Measurements from ENCODE around the gene TRIOBP.

DNA sequence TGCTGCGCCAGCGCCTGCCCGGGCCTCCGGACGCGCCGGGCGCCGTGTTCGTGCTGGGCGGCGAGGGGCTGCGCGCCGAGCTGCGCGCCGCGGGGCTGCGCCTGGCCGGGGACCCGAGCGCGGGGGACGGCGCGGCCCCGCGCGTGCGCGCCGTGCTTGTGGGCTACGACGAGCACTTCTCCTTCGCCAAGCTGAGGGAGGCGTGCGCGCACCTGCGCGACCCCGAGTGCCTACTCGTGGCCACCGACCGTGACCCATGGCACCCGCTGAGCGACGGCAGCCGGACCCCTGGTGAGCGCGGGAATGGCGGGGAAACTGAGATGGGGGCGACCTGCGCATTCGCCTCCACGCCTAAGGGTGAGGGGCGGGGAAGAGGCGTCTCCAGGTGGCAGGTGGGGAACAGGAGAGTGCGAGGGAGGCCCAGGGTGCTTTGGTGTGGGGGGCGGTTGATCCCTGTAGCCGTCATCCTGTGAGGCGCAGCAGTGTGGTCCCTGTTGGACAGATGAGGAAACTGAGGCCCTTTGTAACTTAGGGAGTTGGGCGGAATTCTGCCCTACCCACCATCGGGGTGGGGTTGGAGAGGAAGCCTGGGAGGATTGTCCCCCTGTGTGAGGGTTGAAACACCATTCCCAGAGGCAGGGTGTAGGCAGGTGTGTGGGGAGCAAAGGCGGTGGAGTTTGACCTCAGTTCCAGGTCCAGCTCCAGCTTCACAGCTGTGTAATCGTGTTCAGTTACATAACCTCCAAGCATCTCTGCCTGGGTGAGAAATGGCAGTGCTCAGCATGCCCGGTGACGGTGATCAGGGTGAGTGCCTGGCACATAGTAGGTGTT, 37.6 kb upstream of the TRIOBP start:
- TF ChIP-seq POLR2AphosphoS5 (IDR thresholded peaks at IDR 0.05; ENCODE audit: low read depth, low read length): no peak
- no peak for TF ChIP-seq POU2F2 (IDR thresholded peaks at IDR 0.05; ENCODE audit: low read depth, low read length)
